ENCODE results near the gene VOPP1. TPM values are rescaled to one million over a fixed set of nuclear protein-coding genes. Genes with fewer than 3 reads are reported as not detected.
A peak's percentile ranks its signal among the peaks of the same experiment; 100 is the strongest.

The VOPP1 gene
- total and polyA plus RNA-seq, 9 of the 15 experiments (the other 6 are each of a cell fraction or from before 2014, with no cell fraction given) = 8.2 to 45.8 (median 31.2) TPM

GRCh38 chr7:55432939-55433784 is 139.1 kb downstream of the VOPP1 start (continued):
- TF ChIP-seq REST (IDR thresholded peaks at IDR 0.05; ENCODE audit: borderline replicate concordance) (peak; percentile 26; the same call in 1 of the 2 replicates), REST (CRISPR knock-in tag; IDR thresholded peaks at IDR 0.05; ENCODE audit: low read depth) (no peak), FOS (IDR thresholded peaks at IDR 0.05; ENCODE audit: extremely low read depth, insufficient read length) (no peak), RAD21 (CRISPR knock-in tag; conservative IDR thresholded peaks at IDR 0.05 in 1 of 2, IDR thresholded peaks at IDR 0.05 in 1 of 2) (peak; percentile 40 to 70; a peak in 3 of 4 replicates), MITF (IDR thresholded peaks at IDR 0.05) (0 out of 2 replicates have a peak, but pooled peaks have one; percentile 25)
